ES-I3 (cell line): ENCODE results near the gene USP30.
A peak's percentile ranks its signal among the peaks of the same experiment; 100 is the strongest.

Source experiments
- H3K36me3 ChIP-seq: 2 replicates; pipeline ENCODE4 v1.6.1; 2013; ENCODE audit warnings: mild to moderate bottlenecking, low read length, control low read depth, moderate library complexity; ENCODE audit not compliant: insufficient read depth
- H3K4me1 ChIP-seq: 2 replicates; pipeline ENCODE4 v1.6.1; 2013; ENCODE audit warnings: mild to moderate bottlenecking, control low read depth, low read length; ENCODE audit not compliant: insufficient read depth
- H3K9ac ChIP-seq: 2 replicates; pipeline ENCODE4 v1.6.1; 2013; ENCODE audit warnings: low read depth, mild to moderate bottlenecking, low read length, moderate library complexity
- H3K9me3 ChIP-seq: 2 replicates; pipeline ENCODE4 v1.6.1; 2013; ENCODE audit warnings: mild to moderate bottlenecking, low read length, moderate library complexity; ENCODE audit not compliant: control insufficient read depth, insufficient read depth

Gene USP30

DNA sequence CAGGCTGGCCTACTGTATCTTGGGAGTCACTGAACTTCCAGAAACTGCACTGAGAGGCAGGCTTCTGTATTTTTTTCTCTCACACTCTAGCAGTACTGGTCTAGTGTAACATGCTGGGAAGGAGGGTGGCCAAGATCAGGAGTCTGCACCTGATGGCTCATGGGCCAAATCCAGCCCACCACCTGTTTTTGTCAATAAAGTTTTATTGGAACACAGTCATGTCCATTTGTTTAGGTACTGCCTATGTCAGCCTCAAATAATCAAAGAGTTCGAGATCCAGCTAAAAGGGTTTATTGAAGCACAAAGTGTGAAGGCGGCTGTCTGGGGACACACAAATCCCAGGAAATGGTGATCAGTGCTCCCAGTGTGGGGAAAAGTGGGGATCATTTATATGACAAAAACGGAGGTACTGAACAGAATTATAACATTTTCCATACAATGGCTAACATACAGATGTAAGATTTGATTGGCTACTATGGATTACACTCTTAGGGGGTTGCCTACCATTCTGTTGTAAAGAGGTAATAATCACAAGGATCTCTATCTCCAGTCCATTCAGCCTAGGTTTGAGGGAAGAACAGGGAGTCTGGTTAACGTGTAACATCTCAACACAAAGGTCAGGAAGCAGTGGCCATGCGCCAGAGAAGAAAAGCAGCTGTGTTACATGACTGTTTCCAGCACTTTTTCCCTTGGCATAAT lies 12.9 kb downstream of the USP30 start:
- Histone ChIP-seq H3K4me1 (peaks cover 3% of the 10 kb centered on the region; the same call in 1 of the 2 replicates), H3K9me3 (no peaks in the 10 kb centered on the region), H3K36me3 (no peaks in the 10 kb centered on the region), H3K9ac (no peak overlapping the region)

GRCh38 chr12:109065853-109066193 lies 13.4 kb downstream of the USP30 start:
- Histone ChIP-seq H3K36me3 (no peaks in the 10 kb centered on the region), H3K4me1 (peaks cover 4% of the 10 kb centered on the region; the same call in 1 of the 2 replicates), H3K9ac (no peak overlapping the region), H3K9me3 (no peaks in the 10 kb centered on the region)

DNA sequence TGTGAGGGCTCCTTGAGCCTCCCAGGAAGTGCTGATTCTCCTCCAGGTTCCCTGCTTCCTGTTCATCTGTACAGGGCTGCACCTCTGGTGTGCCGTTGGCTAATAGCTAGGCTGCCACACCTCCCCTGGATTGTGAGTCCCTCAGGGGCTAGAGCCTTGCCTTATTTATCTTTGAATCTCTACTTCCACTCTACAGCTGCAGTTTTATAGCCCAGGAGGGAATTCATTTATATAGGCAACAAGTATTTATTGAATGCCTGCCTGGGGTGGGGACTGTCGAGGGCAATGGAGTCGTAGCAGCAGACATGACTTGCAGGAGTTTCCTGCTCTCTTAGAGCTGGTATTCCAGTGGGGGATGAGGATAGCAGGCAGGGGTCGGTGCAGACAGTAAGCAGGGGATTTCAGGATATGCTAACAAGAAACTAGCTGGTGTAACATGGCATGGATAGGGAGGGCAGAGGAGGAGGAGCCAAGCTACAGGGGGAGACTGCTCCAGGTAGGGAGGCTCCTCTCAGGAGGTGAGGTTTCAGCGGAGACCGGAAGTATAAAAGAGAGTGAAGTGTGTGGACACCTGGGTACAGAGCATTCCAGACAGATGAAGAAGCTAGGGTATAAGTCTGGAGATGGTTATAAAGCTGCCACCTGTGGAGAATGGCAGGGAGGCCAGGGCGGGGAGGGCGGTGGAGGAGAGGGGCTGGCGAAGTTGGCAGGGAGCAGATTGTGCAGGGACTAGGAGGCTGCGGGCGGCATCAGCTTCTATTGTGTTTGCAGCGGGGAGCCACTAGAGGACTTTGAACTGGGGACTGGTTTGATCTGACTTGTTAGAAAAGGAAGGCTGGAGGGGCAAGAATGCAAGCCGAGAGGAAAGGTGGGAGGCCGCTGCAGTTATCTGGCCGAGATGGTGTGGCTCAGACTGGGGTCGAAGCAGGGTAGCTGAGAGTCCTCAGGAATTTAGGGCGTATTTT lies 17.2 kb downstream of the USP30 start:
- Histone ChIP-seq H3K9me3 (no peaks in the 10 kb centered on the region), H3K4me1 (peaks cover 4% of the 10 kb centered on the region; the same call in 1 of the 2 replicates), H3K9ac (peak overlapping the region; percentile 31), H3K36me3 (no peaks in the 10 kb centered on the region; the same call in 1 of the 2 replicates)

DNA sequence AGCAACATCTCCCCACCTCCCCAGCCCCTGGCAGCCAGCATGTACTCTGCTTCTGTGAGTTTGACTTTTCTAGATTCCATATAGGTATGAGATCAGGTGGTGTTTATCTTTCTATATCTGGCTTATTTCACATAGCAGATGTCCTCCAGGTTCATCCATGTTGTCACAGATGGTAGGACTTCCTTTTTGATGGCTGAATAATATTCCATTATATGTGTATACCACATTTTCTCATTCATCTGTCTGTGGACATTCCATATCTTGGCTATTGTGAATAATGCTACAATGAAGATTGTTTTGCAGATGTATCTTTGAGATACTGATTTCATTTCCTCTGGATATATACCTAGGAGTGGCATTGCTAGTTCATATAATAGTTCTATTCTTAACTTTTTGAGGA lies 22.5 kb downstream of the USP30 start:
- no peaks in the 10 kb centered on the region for H3K9me3 ChIP-seq
- H3K9ac ChIP-seq: no peak overlapping the region
- H3K36me3 ChIP-seq: no peaks in the 10 kb centered on the region; the same call in 1 of the 2 replicates
- H3K4me1 ChIP-seq: 0 out of 2 replicates have a peak, but pooled peaks cover 4% of the 10 kb centered on the region

- no peaks in the 10 kb centered on the region for H3K9me3 ChIP-seq
- H3K4me1 ChIP-seq: no peaks in the 10 kb centered on the region
- H3K36me3 ChIP-seq: peaks cover 7% of the 10 kb centered on the region; the same call in 1 of the 2 replicates
- H3K9ac ChIP-seq: no peak overlapping the region
These were observed 30.4 kb downstream of the USP30 start for GRCh38 chr12:109082751-109083150.

GRCh38 chr12:109084425-109084824 lies 32.0 kb downstream of the USP30 start:
- no peaks in the 10 kb centered on the region; the same call in 1 of the 2 replicates for H3K4me1 ChIP-seq
- peaks cover 7% of the 10 kb centered on the region; the same call in 1 of the 2 replicates for H3K36me3 ChIP-seq
- no peaks in the 10 kb centered on the region for H3K9me3 ChIP-seq
- no peak overlapping the region for H3K9ac ChIP-seq

GRCh38 chr12:109085590-109085989 lies 33.2 kb downstream of the USP30 start:
- H3K4me1 ChIP-seq: no peaks in the 10 kb centered on the region; the same call in 1 of the 2 replicates
- H3K9me3 ChIP-seq: no peaks in the 10 kb centered on the region
- peaks cover 7% of the 10 kb centered on the region for H3K36me3 ChIP-seq
- H3K9ac ChIP-seq: no peak overlapping the region

DNA sequence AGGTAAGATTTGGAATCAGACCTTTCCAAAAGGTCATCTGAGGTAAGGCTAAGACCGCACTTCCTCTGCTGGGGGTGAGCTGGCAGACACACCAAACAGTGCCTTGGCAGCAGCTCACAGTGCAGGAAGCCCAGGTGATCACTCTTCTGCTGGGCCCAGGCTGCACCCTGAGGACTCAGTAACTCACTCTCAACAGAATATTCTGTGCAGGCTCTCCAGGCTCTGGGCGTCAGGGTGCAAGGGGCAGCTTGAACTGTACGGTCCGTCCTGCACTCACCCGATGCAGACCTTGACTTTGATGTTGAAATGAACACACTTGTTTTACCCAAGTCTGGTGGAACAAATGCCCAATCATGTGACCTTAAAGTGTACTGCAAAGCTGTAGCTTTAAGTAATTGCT lies 34.9 kb downstream of the USP30 start:
- Histone ChIP-seq H3K36me3 (peaks cover 7% of the 10 kb centered on the region), H3K4me1 (no peaks in the 10 kb centered on the region; the same call in 1 of the 2 replicates), H3K9ac (no peak overlapping the region), H3K9me3 (no peaks in the 10 kb centered on the region)

- peaks cover 7% of the 10 kb centered on the region for H3K36me3 ChIP-seq
These were observed 36.4 kb downstream of the USP30 start for GRCh38 chr12:109088818-109089217.

DNA sequence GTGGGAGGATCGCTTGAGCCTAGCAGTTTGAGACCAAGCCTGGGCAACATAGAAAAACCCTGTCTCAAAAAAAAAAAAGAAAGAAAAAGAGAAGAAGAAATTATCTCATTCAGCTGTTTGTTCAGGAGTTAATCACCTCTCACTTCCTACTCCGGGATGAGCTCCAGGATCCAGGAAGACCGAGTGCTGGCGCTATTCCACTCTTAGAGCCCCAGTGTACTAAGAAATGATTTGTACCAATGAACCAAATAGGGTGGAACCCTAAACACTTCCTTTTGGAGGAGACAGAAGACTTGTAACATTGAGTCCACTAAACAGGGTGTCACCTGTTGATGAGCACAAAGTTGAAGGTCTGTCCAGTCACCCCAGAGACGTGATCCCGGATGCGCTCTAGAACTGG lies 37.3 kb downstream of the USP30 start:
- Histone ChIP-seq H3K9ac (no peak overlapping the region), H3K36me3 (peaks cover 7% of the 10 kb centered on the region), H3K9me3 (no peaks in the 10 kb centered on the region), H3K4me1 (no peaks in the 10 kb centered on the region; the same call in 1 of the 2 replicates)

More at GRCh38 chr12:109088818-109089217, 36.4 kb downstream of the USP30 start:
- H3K4me1 ChIP-seq: no peaks in the 10 kb centered on the region; the same call in 1 of the 2 replicates
- no peak overlapping the region for H3K9ac ChIP-seq
- H3K9me3 ChIP-seq: no peaks in the 10 kb centered on the region

- no peaks in the 10 kb centered on the region for H3K9me3 ChIP-seq
- no peaks in the 10 kb centered on the region; the same call in 1 of the 2 replicates for H3K4me1 ChIP-seq
- H3K9ac ChIP-seq: peak overlapping the region; percentile 56; the same call in 1 of the 2 replicates
- no peaks in the 10 kb centered on the region; the same call in none of the 2 replicates for H3K36me3 ChIP-seq
These were observed 40.2 kb downstream of the USP30 start for GRCh38 chr12:109092497-109093021.

DNA sequence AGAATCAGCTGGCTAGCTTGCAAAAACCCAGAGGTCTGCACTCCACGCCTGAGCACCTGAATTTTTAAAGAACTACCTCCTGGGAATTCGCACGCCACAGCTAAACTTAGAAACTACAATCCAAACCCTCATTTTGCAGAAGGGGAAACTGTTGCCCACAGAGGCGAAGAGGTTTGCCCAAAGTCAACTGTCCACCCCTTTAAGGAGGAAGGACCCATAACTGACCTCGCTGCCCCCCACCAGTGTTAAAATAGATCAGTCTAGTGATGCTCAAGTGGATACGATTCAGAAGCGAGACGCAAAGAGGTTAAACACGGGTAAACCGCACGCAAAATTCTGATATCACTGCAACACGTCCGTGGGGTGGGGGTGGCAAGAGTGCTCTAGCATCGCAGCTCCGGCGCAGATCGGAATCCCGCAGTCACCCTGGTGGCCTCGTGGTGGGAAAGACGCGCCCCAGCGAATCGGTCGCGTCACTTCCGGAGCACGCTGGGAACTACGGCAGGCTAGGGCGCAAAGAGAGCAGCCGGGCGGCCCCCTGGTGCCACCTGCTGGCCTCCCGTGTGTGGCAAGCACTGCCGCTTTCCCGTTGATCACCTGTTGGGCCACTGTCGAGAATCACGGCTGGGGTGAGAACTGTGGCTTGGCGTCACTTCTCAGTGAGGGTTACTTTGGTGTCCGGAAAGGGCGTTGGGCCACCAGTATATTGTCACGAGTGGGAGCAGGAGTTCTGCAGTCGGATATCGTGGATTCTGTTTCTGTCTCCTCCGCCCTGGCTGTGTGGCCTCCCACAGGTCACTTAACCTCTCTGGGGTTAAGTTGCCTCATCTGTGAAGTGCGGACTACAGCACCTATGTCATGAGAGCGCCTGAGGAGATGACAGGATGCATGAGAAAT lies 40.9 kb downstream of the USP30 start, which contains the start of gene ALKBH2:
Gene ALKBH2 (minus strand): TSS at position 451 of the 897 bp plus-strand sequence. CDS start 686 bp downstream, outside the sequence.
- Histone ChIP-seq H3K36me3 (no peaks in the 10 kb centered on the region; the same call in none of the 2 replicates), H3K9me3 (no peaks in the 10 kb centered on the region), H3K4me1 (no peaks in the 10 kb centered on the region; the same call in 1 of the 2 replicates), H3K9ac (peak within 1 kb of the TSS; percentile 56; the same call in 1 of the 2 replicates)

DNA sequence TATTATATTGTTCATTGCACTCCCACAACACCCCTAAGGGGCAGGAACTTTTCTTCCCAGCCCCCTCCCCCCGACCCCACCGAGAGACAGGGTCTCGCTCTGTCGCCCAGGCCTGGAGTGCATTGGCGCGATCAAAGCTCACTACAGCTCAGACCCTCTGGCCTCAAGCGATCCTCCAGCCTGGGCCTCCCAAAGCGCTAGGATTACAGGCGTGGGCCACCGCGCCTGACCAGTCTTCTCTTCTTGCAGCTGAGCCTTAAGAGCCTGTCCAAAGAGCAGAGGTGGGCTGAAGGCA lies 44.7 kb downstream of the USP30 start:
- H3K9ac ChIP-seq: peak overlapping the region; percentile 89; the same call in 1 of the 2 replicates
- peaks cover 5% of the 10 kb centered on the region for H3K36me3 ChIP-seq
- H3K4me1 ChIP-seq: peaks cover 3% of the 10 kb centered on the region; the same call in 1 of the 2 replicates
- H3K9me3 ChIP-seq: no peaks in the 10 kb centered on the region
